ENCODE results near the gene KRTAP22-2.

The KRTAP22-2 gene

GRCh38 chr21:30590297-30590696 is at the start of gene KRTAP22-2:
Gene KRTAP22-2 (minus strand): TSS chr21:30590397.
- FAIRE-seq: no peak

DNA sequence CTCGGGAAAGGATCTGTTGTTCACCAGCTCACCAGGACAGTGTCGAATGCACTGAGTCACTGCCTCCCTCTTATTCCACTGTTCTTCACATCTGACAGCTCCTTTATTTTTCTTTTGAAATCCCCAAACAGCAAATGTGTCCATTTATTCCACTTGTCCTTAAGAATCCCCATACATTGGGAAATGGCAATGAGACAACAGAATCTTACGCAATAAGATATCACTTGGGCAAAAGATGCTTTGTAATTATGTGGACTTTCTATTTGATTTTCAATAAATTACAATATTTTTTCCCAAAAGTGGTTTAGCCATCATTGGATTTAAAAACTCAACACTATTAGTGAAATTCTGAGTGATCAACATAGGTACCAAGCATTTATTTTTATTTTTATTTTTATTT is 48.5 kb upstream of the KRTAP22-2 start:
- no peak for FAIRE-seq

GRCh38 chr21:30634906-30635305 is 44.7 kb upstream of the KRTAP22-2 start, which contains the start of gene KRTAP20-2:
Gene KRTAP20-2 (plus strand): TSS chr21:30635206. CDS start chr21:30635264, 58 bp downstream.
- FAIRE-seq: no peak

- FAIRE-seq: no peak
Observed at GRCh38 chr21:30629200-30629599, 39.0 kb upstream of the KRTAP22-2 start.

- FAIRE-seq: no peak
Observed at GRCh38 chr21:30628109-30628508, 37.9 kb upstream of the KRTAP22-2 start.

DNA sequence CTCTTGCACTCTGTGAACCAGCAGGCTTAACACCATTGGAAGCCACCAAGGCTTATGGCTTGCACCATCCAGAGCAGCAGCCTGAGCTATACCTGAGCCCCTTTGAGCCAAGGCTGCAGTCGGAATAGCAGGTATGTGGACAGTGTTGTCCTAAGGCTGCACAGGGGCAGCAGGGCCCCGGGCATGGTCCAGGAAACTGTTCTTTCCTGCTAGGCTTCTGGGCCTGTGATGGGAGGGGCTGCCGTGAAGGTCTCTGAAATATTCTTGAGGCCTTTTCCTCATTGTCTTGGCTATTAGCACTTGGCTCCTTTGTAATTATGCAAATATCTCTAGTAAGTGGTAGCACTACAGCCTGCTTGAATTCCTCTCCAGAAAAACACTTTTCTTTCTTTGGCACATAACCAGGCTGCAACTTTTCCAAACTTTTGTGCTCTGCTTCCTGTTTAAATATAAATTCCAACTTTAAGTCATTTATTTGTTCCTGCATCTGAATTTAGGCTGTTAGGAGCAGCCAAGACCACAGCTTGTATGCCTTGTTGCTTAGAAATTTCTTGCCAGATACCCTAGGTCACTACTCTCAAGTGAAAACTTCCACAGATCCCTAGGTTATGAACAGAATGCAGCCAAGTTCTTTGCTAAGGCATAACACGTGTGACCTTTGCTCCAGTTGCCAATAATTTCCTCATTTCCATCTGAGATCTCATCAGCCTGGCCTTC is 35.4 kb upstream of the KRTAP22-2 start:
- no peak for FAIRE-seq

DNA sequence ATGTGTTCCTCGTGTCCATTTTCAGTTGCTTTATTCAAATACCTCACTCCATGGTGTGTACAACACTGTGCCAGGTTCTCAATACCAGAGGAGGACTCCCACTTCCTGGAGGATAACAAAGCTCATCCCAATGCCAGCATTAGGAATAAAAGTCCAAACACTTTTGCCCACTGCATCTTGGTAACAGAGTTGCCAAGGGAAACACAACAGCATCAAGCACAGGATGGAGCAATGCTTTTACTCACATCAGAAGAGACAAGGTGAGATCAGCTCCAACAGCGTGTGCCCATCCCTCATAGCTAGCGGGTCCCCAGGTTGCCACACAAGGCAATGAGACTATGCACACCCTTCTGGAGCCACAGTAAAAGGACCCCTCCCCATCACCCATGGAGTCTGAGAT is 33.2 kb upstream of the KRTAP22-2 start:
- no peak for FAIRE-seq

DNA sequence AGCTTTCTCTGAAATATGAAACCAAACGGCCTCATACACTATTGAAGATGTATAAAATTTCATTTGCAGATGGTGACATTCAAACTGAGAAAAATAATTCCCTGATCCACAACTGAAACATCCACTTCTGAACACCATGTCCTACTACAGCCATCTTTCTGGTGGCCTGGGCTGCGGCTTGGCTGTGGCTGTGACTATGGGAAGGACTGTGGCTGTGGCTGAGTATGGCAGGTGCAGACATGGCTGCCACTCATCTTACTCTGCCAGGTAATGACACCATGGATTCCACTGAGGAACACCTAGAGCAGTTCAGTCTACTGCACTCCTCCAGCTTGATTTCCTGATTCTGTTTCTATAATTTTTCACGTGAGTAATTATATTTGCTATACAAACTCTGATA is 30.3 kb upstream of the KRTAP22-2 start, which contains the start of gene KRTAP20-4:
Gene KRTAP20-4 (plus strand): TSS at position 106 of the 400 bp plus-strand sequence.
- FAIRE-seq: no peak

- no peak for FAIRE-seq
Observed at GRCh38 chr21:30620080-30620479, 29.9 kb upstream of the KRTAP22-2 start.

GRCh38 chr21:30616125-30616524 is 25.9 kb upstream of the KRTAP22-2 start, which contains the start of gene KRTAP20-1:
Gene KRTAP20-1 (plus strand): TSS chr21:30616425. CDS start chr21:30616455, 30 bp downstream.
- FAIRE-seq: no peak

GRCh38 chr21:30615199-30615598 is 25.0 kb upstream of the KRTAP22-2 start:
- FAIRE-seq: no peak

GRCh38 chr21:30613836-30614235 is 23.6 kb upstream of the KRTAP22-2 start, which contains the start of gene KRTAP6-1:
Gene KRTAP6-1 (minus strand): TSS chr21:30613930. CDS start chr21:30613904, 26 bp downstream.
- no peak for FAIRE-seq

GRCh38 chr21:30612132-30612531 is 21.9 kb upstream of the KRTAP22-2 start:
- FAIRE-seq: no peak

DNA sequence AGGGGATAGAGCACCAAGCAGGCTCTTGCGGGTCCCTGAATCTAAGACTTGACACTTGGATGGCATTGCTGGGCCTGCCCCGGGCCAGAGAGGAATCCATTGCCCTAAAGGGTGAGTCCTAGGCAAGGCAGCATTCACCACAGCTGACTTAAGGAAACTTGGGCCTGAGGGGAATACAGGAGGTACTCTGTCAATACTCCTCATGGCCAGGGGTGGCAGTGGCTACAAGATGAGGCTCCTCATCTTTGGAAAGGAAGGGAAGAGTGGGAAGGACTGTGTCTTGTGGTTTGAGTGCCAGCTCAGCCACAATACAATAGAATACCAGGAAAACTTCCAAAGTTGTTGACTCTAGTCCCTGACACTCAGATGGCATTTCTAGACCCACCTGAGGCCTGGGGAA is 15.8 kb upstream of the KRTAP22-2 start:
- FAIRE-seq: no peak

GRCh38 chr21:30600787-30601186 is 10.6 kb upstream of the KRTAP22-2 start, which contains the start of gene KRTAP22-1:
Gene KRTAP22-1 (plus strand): TSS chr21:30601087.
- no peak for FAIRE-seq

GRCh38 chr21:30598802-30599201 is 8.6 kb upstream of the KRTAP22-2 start, which contains the start of gene KRTAP6-2:
Gene KRTAP6-2 (minus strand): TSS chr21:30598902. CDS start chr21:30598874, 28 bp downstream.
- FAIRE-seq: no peak

GRCh38 chr21:30592140-30592539 is 1.9 kb upstream of the KRTAP22-2 start, which contains the start of gene KRTAP6-3:
Gene KRTAP6-3 (plus strand): TSS chr21:30592440. CDS start chr21:30592446, 6 bp downstream.
- no peak for FAIRE-seq

- no peak for FAIRE-seq
Observed at GRCh38 chr21:30582870-30583269, 7.3 kb downstream of the KRTAP22-2 start.

DNA sequence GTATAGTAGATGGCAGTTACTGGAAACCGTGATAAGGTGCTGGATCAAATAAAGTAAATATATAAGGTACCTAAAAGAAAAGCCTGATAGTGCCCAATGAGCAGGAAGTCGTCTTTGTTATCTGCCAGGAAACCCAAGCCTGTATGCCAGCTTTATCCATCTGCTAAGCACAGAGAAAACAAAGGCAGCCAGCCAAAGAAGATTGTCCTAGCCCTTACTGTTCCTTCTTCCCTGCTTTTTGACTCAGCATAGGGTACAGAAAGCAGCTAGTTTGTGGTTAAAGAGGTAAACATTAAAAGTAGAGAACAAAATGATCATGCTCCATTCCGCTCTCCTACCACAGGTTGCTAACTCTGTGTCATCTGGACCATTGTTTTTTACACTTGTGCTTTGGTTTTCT is 10.1 kb downstream of the KRTAP22-2 start:
- no peak for FAIRE-seq

- no peak for FAIRE-seq
Observed at GRCh38 chr21:30579346-30579745, 10.9 kb downstream of the KRTAP22-2 start.

DNA sequence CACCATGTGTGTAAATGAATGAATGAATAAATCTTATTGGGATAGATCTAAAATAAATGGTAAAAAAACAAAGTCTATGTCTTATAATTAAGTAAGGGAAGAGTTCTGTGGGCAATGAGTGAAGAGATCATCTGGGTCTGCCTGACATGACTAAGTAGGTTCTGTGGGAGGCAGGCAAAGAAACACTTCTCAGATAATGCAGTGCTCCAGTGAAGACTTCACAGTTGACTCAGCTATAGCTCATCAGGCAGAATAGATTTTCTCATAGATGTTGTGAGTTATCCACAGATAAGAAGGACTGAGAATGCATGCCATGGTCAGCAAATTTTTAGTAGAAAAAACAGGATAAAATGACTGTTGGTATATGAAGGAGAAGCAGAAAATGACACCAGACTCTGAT is 12.4 kb downstream of the KRTAP22-2 start:
- no peak for FAIRE-seq

- FAIRE-seq: no peak
Observed at GRCh38 chr21:30567617-30568016, 22.6 kb downstream of the KRTAP22-2 start.

- FAIRE-seq: no peak
Observed at GRCh38 chr21:30563630-30564029, 26.6 kb downstream of the KRTAP22-2 start.

DNA sequence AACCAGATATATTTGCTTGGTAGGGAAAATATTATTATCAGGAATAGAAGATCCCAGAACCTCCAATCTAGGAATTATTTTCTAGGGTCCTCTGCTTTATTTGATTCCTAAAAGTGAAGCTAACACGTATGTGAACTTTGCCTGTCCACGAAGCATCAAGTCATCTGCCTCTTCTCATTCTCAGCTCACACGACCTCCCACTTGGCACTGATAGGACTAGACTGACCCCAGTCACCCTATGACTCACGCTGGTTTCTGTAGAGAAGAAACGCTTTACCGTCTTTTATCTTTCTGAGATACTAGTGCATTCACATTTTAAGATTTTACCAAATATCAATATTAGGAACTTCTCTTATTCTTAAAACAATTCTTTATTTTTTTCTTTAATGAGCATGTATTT is 27.1 kb downstream of the KRTAP22-2 start:
- FAIRE-seq: no peak

Measured in G401.6 (cell line).